Measurements from ENCODE around the gene JPH2.

DNA sequence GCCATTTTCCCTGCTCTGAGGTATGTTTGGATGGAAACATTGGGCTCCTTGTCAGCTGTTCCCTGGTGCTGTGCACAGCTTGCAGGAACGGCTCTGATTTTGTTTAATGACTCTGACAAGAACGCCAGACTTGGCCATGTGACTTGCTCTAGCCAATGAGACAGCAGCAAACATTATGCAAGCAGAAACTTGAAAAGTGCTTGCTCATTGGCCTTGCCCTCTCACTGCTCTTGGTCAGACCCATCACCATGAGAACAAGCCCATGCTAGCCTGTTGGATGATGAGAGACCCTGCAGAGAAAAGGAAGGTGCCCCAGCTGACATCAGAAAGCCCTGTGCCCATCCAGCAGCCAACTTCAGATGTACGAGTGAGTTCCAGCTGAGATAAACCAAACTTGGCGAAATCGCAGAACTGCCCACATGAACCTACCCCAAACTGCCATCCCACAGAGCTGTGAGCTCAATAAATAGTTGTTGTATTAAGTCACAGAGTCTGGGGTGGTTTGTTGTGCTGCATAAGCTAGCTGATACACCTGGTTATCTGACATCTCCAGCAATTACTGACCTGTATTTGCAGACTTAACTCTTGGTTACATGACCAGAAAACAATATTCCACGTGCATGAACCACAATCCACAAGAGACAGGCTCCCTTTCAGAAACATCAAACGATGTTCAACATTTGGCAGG, 96.9 kb downstream of the JPH2 start:
- TF ChIP-seq, protein P1, sequence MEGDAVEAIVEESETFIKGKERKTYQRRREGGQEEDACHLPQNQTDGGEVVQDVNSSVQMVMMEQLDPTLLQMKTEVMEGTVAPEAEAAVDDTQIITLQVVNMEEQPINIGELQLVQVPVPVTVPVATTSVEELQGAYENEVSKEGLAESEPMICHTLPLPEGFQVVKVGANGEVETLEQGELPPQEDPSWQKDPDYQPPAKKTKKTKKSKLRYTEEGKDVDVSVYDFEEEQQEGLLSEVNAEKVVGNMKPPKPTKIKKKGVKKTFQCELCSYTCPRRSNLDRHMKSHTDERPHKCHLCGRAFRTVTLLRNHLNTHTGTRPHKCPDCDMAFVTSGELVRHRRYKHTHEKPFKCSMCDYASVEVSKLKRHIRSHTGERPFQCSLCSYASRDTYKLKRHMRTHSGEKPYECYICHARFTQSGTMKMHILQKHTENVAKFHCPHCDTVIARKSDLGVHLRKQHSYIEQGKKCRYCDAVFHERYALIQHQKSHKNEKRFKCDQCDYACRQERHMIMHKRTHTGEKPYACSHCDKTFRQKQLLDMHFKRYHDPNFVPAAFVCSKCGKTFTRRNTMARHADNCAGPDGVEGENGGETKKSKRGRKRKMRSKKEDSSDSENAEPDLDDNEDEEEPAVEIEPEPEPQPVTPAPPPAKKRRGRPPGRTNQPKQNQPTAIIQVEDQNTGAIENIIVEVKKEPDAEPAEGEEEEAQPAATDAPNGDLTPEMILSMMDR (IDR thresholded peaks at IDR 0.05; ENCODE audit: insufficient read depth, low read length, poor library complexity, severe bottlenecking), result no peak
- no peak for TF ChIP-seq EZH2phosphoT487 (conservative IDR thresholded peaks at IDR 0.05; ENCODE audit: low read length)

Measured in SU-DHL-6 (cell line).